Measurements from ENCODE around the gene CAPZB. TPM values are rescaled to one million over a fixed set of nuclear protein-coding genes. Genes with fewer than 3 reads are reported as not detected.

Gene CAPZB
- total RNA-seq, 2 donors from 2014 or later, result 336 to 373 TPM

DNA sequence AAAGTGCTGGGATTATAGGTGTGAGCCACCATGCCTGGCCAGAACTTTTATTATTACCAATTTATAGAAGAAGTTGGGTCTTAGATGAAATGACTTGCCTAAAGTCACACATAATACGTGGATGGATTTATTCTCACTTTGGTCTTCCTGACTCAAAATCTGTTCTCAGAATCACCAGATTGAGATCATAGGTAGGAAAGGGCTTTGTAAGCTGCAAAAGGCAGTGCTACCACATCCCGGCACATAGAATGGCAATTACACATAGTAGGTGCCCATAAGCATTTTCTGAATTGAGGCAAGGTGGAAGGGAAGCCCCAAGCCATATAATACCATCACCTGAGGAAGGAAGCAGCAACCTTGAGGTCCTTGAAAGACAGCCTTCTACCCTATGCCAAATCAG lies 8.2 kb upstream of the CAPZB start:
- Mint-ChIP-seq H3K4me1 (ENCODE audit: low read depth) (peaks cover 33% of the 10 kb centered on the region), H3K27me3 (ENCODE audit: low read depth) (no peaks in the 10 kb centered on the region), H3K36me3 (ENCODE audit: insufficient read depth in 2 of 2) (no peaks in the 10 kb centered on the region), H3K9me3 (no peaks in the 10 kb centered on the region), H3K4me3 (no peak overlapping the region), H3K27ac (no peak overlapping the region)
- ATAC-seq (replicated peaks in 1 of 2) (peak; percentile 64 to 77), DNase-seq (no peak)

DNA sequence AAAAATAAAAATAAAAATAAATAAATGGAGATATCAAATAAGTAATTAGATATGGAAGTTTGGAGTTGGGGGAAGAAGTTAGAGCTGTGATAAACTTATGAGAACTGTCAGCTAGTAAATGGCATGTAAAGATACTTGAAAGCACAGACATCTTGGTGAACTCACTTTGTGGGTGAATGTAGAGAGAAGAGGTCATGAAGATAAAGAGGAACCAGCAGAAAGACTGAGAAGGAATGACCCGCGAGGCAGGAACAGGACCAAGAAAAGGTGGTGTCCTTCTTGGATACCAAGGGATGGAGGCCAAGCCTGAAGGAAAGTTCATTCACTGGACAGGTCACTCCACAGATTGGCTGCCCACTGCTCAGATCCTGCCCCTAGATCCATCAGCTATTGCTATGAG lies 4.7 kb upstream of the CAPZB start:
- no peaks in the 10 kb centered on the region for H3K9me3 Mint-ChIP-seq
- H3K27me3 Mint-ChIP-seq (ENCODE audit: low read depth), result no peaks in the 10 kb centered on the region
- ATAC-seq (replicated peaks in 1 of 2) (no peak), DNase-seq (no peak)
- H3K27ac Mint-ChIP-seq, result no peak overlapping the region
- H3K4me3 Mint-ChIP-seq, result no peak overlapping the region
- H3K4me1 Mint-ChIP-seq (ENCODE audit: low read depth), result peaks cover 45% of the 10 kb centered on the region
- peaks cover 1 to 4% of the 10 kb centered on the region in 2 donors for H3K36me3 Mint-ChIP-seq (ENCODE audit: insufficient read depth in 2 of 2)

DNA sequence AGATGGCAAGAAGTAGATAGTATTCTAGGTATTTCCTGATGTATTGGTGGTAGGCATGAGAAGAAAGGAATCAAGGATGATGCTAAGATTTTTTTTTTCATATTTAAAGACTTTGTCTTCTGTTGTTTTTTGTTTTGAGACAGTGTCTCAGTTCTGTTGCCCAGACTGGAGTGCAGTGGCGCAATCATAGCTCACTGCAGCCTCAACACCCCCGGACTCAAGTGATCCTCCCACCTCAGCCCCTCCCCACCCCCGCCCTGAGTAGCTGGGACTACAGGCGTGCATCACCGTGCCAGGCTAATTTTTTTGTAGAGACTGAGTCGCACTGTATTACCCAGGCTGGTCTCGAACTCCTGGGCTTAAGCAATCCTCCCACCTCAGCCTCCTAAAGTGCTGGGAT lies 2.8 kb upstream of the CAPZB start:
- DNase-seq (no peak), ATAC-seq (replicated peaks in 1 of 2) (no peak)
- Mint-ChIP-seq H3K36me3 (ENCODE audit: insufficient read depth in 2 of 2) (peaks cover 6 to 7% of the 10 kb centered on the region in 2 donors), H3K4me3 (peak overlapping the region in 1 of 2 donors; percentile 54), H3K4me1 (ENCODE audit: low read depth) (peaks cover 49% of the 10 kb centered on the region), H3K27ac (no peak overlapping the region), H3K27me3 (ENCODE audit: low read depth) (no peaks in the 10 kb centered on the region), H3K9me3 (no peaks in the 10 kb centered on the region)

DNA sequence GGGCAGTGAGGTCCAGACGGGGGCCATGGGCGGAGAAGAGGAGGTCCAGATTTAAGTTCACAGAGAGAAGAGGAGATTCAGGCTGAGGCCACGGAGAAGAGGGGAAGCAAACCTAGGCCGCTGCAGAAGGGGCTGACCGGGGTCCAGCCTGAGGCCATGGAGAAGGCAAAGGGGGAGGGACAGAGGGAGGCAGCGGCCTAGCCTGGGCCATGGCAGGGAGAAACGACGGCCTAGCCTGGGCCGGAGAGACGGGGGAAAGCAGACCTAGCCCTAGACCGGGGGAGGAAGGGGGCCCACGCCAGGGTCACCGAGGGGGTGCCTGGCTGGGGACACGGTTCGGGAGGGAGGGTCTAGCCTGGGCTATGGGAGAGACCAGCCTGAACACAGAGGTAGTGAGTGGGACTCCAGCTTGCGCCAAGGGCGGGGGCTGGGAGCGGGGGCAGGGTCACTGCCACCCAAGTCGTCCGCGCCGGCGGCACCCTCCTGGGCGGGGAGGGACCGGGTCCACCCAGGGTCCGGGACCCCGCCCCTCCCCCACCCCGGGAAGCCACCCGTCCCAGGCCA lies 459 bp downstream of the CAPZB start:
- Mint-ChIP-seq H3K4me3 (peak overlapping the region; percentile 96 to 98), H3K36me3 (ENCODE audit: insufficient read depth in 2 of 2) (peaks cover 6 to 7% of the 10 kb centered on the region in 2 donors), H3K27me3 (ENCODE audit: low read depth) (no peaks in the 10 kb centered on the region), H3K9me3 (no peaks in the 10 kb centered on the region), H3K27ac (peak overlapping the region; percentile 52), H3K4me1 (ENCODE audit: low read depth) (peaks cover 75% of the 10 kb centered on the region)
- ATAC-seq (replicated peaks in 1 of 2), result peak; percentile 1 to 6
- DNase-seq, result no peak

DNA sequence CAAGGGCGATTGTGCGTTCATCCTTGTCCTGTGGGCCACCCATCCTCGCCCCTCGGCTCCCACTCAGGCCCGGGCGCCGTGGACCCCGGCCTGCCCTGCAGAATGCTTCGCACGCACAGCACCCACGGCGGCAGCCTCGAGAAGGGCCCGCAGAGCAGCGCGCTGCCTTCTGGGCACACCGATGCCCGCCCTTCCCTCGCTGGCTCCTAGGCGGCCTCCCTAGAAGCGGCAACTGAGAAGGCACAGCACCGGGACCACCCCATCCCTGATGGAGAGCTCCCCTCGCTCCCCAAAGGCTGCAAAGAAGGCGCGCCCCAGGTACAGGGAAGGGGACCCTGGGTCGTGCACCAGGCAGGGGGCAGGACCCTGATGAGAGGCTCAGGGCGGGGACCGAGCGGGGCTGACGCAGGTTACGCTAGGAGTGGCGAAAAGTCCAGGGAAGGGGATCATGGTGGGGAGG lies 971 bp downstream of the CAPZB start:
- Mint-ChIP-seq H3K27me3 (ENCODE audit: low read depth) (no peaks in the 10 kb centered on the region), H3K9me3 (no peaks in the 10 kb centered on the region), H3K4me1 (ENCODE audit: low read depth) (peaks cover 80% of the 10 kb centered on the region), H3K4me3 (peak overlapping the region; percentile 96 to 98), H3K36me3 (ENCODE audit: insufficient read depth in 2 of 2) (peaks cover 6 to 7% of the 10 kb centered on the region in 2 donors), H3K27ac (peak overlapping the region; percentile 52)
- ATAC-seq (replicated peaks in 1 of 2), result no peak
- peak in 1 of 2 donors; percentile 43 for DNase-seq

DNA sequence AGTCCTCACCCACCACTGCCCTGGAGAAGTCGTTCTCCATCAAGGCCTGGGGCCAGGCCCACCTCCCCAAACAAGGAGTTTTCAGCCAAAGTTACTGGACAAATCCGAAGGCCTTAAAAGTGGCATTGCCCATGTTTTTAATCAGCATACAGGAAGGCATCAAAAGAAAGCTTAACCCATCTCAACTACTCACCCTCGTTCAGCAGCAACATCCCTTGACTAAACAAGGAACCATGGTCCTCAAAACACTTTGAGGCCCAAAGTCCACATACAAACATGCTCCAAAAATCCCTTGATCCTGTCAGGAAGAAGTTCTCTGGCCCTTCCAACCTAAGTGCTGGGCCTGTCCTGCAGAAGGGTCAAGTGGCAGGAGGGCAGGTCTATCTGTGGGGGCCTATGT lies 1.6 kb downstream of the CAPZB start:
- Mint-ChIP-seq H3K9me3 (no peaks in the 10 kb centered on the region), H3K27ac (peak overlapping the region; percentile 52), H3K27me3 (ENCODE audit: low read depth) (no peaks in the 10 kb centered on the region), H3K4me3 (peak overlapping the region; percentile 96 to 98), H3K4me1 (ENCODE audit: low read depth) (peaks cover 84% of the 10 kb centered on the region), H3K36me3 (ENCODE audit: insufficient read depth in 2 of 2) (peaks cover 6 to 7% of the 10 kb centered on the region in 2 donors)
- ATAC-seq (replicated peaks in 1 of 2) (no peak), DNase-seq (no peak)

DNA sequence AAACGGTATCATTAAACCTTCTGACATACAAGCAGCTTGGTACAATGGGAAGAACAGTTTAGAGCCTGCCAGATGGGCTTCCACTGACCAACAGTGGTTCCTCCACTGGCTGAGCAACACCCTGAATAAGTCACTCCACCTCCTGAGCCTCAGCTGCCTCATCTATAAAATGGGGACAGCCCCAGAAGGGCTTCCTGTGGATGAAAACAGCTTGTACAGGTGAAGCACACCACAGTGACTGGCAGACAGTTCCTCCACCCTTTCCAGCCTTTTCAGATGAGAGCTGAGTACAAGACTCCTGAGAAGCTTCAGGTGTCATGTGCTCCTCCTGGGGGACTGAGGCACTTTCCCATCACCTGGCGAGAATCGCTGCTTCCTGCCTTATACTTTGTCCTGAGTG lies 2.1 kb downstream of the CAPZB start:
- Mint-ChIP-seq H3K36me3 (ENCODE audit: insufficient read depth in 2 of 2) (peaks cover 6 to 7% of the 10 kb centered on the region in 2 donors), H3K9me3 (no peaks in the 10 kb centered on the region), H3K27ac (peak overlapping the region; percentile 52), H3K4me1 (ENCODE audit: low read depth) (peaks cover 84% of the 10 kb centered on the region), H3K27me3 (ENCODE audit: low read depth) (no peaks in the 10 kb centered on the region), H3K4me3 (peak overlapping the region; percentile 96 to 98)
- ATAC-seq (replicated peaks in 1 of 2), result no peak
- peak; percentile 47 to 57 for DNase-seq

DNA sequence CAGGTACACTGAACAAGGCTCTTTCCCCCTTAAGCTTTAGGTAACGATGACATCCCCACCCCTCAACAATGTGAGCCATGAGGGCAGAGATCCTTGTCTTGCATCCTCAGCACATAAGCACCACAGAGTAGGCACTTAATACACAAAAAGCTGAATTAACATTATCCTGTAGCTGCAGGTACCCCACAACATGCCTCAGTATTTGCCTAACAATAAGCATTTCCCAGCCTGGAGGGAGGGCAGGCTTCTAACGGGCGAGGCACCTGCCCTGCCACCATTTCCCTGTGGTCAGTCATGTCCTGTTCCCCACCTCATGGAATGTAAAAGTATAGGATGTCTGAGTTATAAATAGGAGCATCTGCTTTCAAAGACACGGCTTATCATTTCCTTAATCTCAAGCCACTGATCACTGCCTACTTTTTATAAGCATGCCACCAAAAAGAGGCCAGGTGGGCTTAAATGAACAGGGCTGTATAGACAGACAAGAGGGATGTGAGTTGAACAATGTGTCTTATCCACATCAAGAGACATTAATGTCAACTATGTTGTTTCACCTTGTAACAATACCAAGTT lies 3.4 kb downstream of the CAPZB start:
- no peaks in the 10 kb centered on the region for H3K9me3 Mint-ChIP-seq
- no peaks in the 10 kb centered on the region for H3K27me3 Mint-ChIP-seq (ENCODE audit: low read depth)
- ATAC-seq (replicated peaks in 1 of 2), result no peak
- H3K4me1 Mint-ChIP-seq (ENCODE audit: low read depth), result peaks cover 84% of the 10 kb centered on the region
- peak overlapping the region; percentile 52 for H3K27ac Mint-ChIP-seq
- peaks cover 6 to 7% of the 10 kb centered on the region in 2 donors for H3K36me3 Mint-ChIP-seq (ENCODE audit: insufficient read depth in 2 of 2)
- no peak for DNase-seq
- H3K4me3 Mint-ChIP-seq, result peak overlapping the region; percentile 96 to 98

DNA sequence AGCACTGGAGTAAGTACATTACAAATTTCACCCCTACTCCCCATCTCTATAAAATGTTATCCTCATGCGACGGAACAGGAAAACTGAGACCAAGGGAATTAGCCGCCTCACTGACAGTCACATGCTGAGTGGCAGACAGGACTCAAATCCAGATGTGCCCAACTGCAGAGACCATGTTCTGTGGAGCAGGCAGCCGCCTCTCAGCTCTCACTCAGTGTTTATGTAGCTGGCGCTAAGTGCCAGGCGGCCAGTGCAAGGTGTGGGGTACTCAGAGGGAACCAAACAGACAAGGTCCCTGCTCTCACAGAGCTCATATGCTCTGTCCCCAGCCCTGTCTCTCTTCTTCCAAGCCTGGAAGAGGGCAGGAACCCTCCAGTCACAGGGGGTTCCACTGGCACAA lies 5.1 kb downstream of the CAPZB start:
- no peaks in the 10 kb centered on the region for H3K27me3 Mint-ChIP-seq (ENCODE audit: low read depth)
- H3K4me1 Mint-ChIP-seq (ENCODE audit: low read depth), result peaks cover 89% of the 10 kb centered on the region
- H3K4me3 Mint-ChIP-seq, result no peak overlapping the region
- H3K27ac Mint-ChIP-seq, result peak overlapping the region; percentile 13
- peaks cover 3 to 5% of the 10 kb centered on the region in 2 donors for H3K36me3 Mint-ChIP-seq (ENCODE audit: insufficient read depth in 2 of 2)
- H3K9me3 Mint-ChIP-seq, result no peaks in the 10 kb centered on the region
- DNase-seq, result no peak
- no peak for ATAC-seq (replicated peaks in 1 of 2)

DNA sequence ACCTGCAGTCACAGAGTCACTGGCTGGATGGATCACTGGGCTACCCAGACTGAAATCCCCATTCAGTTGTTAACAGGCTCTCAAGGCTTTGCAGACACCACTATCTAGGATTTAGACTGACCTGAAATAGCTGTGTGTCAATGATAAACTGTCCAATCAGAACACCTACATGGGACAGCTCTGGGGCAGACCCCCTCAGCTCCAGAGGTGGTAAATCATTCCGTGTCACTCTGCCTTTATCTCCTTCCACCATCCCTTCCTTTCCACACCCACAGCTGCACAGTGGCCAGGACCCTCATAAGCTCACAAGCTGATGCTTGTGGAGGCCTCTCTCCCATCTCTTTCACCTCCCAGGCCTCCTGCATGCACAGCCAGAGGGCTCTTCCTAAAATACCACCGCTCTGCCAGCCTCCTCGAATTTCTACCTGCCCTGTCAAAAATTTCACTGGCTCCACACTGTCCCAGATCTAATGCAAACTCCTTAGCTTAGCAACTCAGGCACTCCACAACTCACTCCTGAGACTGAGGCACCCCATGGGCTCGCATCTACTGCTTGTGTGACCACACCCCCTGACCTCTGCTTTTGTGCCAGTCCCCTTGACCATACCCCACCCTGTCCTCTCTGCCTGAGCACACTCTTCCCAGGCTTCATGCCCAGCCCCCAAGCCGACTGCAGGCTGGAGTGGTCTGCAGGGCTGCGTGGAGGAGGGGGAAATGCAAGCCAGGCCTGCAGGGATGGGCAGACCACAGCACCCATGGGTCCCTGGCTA lies 5.8 kb downstream of the CAPZB start:
- no peaks in the 10 kb centered on the region for H3K27me3 Mint-ChIP-seq (ENCODE audit: low read depth)
- H3K4me3 Mint-ChIP-seq, result no peak overlapping the region
- DNase-seq (no peak), ATAC-seq (replicated peaks in 1 of 2) (no peak)
- peak overlapping the region; percentile 24 for H3K27ac Mint-ChIP-seq
- H3K36me3 Mint-ChIP-seq (ENCODE audit: insufficient read depth in 2 of 2), result peaks cover 0 to 3% of the 10 kb centered on the region in 2 donors
- no peaks in the 10 kb centered on the region for H3K9me3 Mint-ChIP-seq
- peaks cover 96% of the 10 kb centered on the region for H3K4me1 Mint-ChIP-seq (ENCODE audit: low read depth)

DNA sequence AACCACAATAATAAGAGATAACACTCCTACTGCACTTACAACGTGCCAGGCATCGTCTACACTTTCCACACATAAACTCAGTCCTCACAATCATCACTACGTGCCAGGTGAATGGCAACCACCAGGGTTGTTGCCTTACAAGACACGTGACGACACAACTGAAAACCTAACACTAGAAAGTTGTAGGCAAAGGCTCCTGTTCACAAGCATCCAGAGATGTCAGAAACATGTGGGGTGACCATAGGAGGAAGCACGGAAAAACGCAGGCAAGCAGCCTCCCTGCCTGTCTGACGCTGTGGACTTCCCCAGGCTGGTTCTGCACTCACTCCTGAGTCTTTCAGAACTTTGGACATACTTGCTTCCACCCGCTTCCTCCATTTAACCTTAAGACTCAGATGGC lies 7.0 kb downstream of the CAPZB start:
- Mint-ChIP-seq H3K36me3 (ENCODE audit: insufficient read depth in 2 of 2) (no peaks in the 10 kb centered on the region), H3K4me1 (ENCODE audit: low read depth) (peaks cover 92% of the 10 kb centered on the region), H3K27me3 (ENCODE audit: low read depth) (no peaks in the 10 kb centered on the region), H3K27ac (peak overlapping the region; percentile 99), H3K4me3 (peak overlapping the region; percentile 82 to 85), H3K9me3 (no peaks in the 10 kb centered on the region)
- ATAC-seq (replicated peaks in 1 of 2) (no peak), DNase-seq (no peak)

DNA sequence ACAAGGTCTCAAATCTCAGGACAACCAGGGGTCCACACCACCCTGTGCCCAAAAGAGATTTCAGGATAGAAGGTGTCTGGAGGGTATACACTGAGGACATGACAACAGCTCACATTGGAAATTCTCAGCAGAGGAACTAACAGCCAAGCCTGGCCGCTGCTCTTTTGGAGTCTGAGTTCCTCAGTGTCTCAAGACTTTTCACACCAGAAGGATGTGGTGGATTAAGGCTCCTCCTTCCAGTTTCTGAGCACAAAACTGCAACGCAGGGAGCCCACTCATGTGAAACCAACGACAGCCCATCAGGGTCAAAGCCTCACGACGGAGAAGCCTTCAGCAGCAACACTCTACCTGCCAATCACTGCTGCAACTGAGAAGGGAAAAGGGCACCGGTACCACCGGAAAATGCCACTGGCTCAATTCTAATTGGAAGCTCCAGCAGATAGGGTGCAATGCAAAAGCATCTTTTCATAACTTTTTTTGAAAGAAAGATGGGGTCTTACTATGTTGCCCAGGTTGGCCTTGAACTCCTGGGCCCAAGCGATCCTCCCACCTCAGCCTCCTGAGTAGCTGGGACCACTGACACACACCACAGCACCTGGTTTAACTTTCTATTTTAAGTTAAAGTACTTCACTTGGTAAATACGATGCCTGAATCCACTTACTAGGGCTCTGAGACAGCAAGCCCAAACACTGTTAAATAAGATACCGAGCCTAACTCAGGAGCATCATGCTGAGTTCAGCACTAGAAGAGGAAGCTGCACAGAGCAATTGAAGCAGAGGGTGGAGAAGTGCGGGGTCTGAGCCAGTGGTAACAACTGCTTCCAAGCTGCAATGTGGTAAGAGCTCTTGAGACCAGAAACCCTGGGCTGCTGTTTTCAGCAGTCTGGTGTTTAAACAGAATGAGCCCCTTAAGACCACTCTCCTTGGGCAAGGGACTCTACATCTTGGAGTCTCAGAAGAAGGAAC lies 7.8 kb downstream of the CAPZB start:
- Mint-ChIP-seq H3K9me3 (no peaks in the 10 kb centered on the region), H3K27ac (peak overlapping the region; percentile 99), H3K4me3 (peak overlapping the region; percentile 82 to 85), H3K4me1 (ENCODE audit: low read depth) (peaks cover 90% of the 10 kb centered on the region), H3K27me3 (ENCODE audit: low read depth) (no peaks in the 10 kb centered on the region), H3K36me3 (ENCODE audit: insufficient read depth in 2 of 2) (no peaks in the 10 kb centered on the region)
- peak; percentile 48 to 53 for DNase-seq
- ATAC-seq (replicated peaks in 1 of 2), result peak; percentile 69 to 70
